Retinal pigment epithelial cell (primary cell): ENCODE measurements around the gene HOXD8.

ENCODE experiments used
- DNase-seq: peaks from one replicate; pipeline ENCODE4 v3.0.0-alpha.2; 2010; ENCODE audit warnings: low read depth
- H3K4me3 ChIP-seq: 2 replicates; pipeline ENCODE4 v1.5.1; 2011; ENCODE audit warnings: mild to moderate bottlenecking, low read length, control low read depth, moderate library complexity
- CTCF ChIP-seq: conservative IDR thresholded peaks from 2 replicates; pipeline ENCODE4 v1.5.1; 2011; ENCODE audit warnings: low read depth, low read length, control low read depth, inconsistent platforms

HOXD8 gene

GRCh38 chr2:176147210-176147799 lies 17.8 kb downstream of the HOXD8 start:
- H3K4me3 ChIP-seq = no peak overlapping the region
- no peak for TF ChIP-seq CTCF
- no peak for DNase-seq

- no peak overlapping the region for H3K4me3 ChIP-seq
- no peak for TF ChIP-seq CTCF
- no peak for DNase-seq
Observed at GRCh38 chr2:176147800-176148496, 18.4 kb downstream of the HOXD8 start.

GRCh38 chr2:176148751-176149421 lies 19.4 kb downstream of the HOXD8 start:
- no peak for DNase-seq
- no peak for TF ChIP-seq CTCF
- H3K4me3 ChIP-seq = no peak overlapping the region

- DNase-seq = no peak
- no peak overlapping the region for H3K4me3 ChIP-seq
- TF ChIP-seq CTCF = no peak
Observed at GRCh38 chr2:176149481-176149938, 20.0 kb downstream of the HOXD8 start.

- DNase-seq = no peak
- no peak overlapping the region for H3K4me3 ChIP-seq
- TF ChIP-seq CTCF = no peak
Observed at GRCh38 chr2:176149939-176150583, 20.6 kb downstream of the HOXD8 start.

- no peak for TF ChIP-seq CTCF
- H3K4me3 ChIP-seq = no peak overlapping the region
- no peak for DNase-seq
Observed at GRCh38 chr2:176150584-176151441, 21.3 kb downstream of the HOXD8 start.
